K562 (cell line): Measurements from ENCODE around the gene PUS7. TPM values are rescaled to one million over a fixed set of nuclear protein-coding genes. Genes with fewer than 3 reads are reported as not detected.

Experiments
- ELF1 ChIP-seq: fragments of 200-800 bp; sonication (Bioruptor generic); IDR thresholded peaks from 2 replicates; pipeline ENCODE4 v1.6.1; 2016; ENCODE audit warnings: missing genetic modification characterization, missing compliant biosample characterization
- ETV1 ChIP-seq: fragments of 450-650 bp; conservative IDR thresholded peaks from 2 replicates; pipeline ENCODE4 v1.6.1; 2016; ENCODE audit warnings: missing genetic modification characterization, control low read depth, low read depth, missing compliant biosample characterization
- GATAD2B ChIP-seq: fragments of 450-650 bp; IDR thresholded peaks from 2 replicates; pipeline ENCODE4 v1.6.1; 2017; ENCODE audit warnings: mild to moderate bottlenecking, borderline replicate concordance
- HDAC6 ChIP-seq: IDR thresholded peaks from 2 replicates; pipeline ENCODE4 v1.6.1; 2012; ENCODE audit warnings: low read depth, mild to moderate bottlenecking, control low read depth, inconsistent platforms, low read length, moderate library complexity
- NCOA1 ChIP-seq: fragments of 450-650 bp; IDR thresholded peaks from 2 replicates; pipeline ENCODE4 v1.6.1; 2016; ENCODE audit warnings: low read depth
- NR1H2 ChIP-seq: sonication (generic); formaldehyde crosslinking; IDR thresholded peaks from 2 replicates; pipeline ENCODE4 v1.4.0; 2020; ENCODE audit warnings: mild to moderate bottlenecking, missing genetic modification reagents
- POLR2G ChIP-seq: fragments of 200-400 bp; formaldehyde crosslinking; IDR thresholded peaks from 2 replicates; pipeline ENCODE4 v1.6.1; 2017; ENCODE audit warnings: low read depth, mild to moderate bottlenecking, antibody characterized with exemption, low read length, moderate library complexity
- SREBF2 ChIP-seq: sonication (generic); formaldehyde crosslinking; IDR thresholded peaks from 2 replicates; pipeline ENCODE4 v1.4.0; 2020; ENCODE audit warnings: mild to moderate bottlenecking, missing genetic modification reagents
- STAG1 ChIP-seq: sonication (generic); formaldehyde crosslinking; IDR thresholded peaks from 2 replicates; pipeline ENCODE4 v1.5.0; 2020; ENCODE audit warnings: missing genetic modification reagents, borderline replicate concordance
- polyA plus RNA-seq, 8 experiments: library from polyadenylated mRNA; depleted of rRNA in 4 of 8; stranded (reverse) in 5 of 8; unstranded in 3 of 8; fragments of >200 nt; fragmentation: Nextera tagmentation in 2 of 8; fragmentation: Illumina TruSeq in 1 of 8; extraction: Ambion mirVana in 2 of 8; extraction: Trizol in 1 of 8; gene quantifications; 2 replicates each; pipeline versions ENCODE4 v1.2.1 to v1.2.3, GENCODE V29; 2011 to 2014; ENCODE audit warnings: inconsistent platforms in 1 of 8, missing spikeins in 1 of 8
- total RNA-seq, 7 experiments: library from RNA; depleted of rRNA in 6 of 7; stranded (reverse); fragments of >200 nt in 6 of 7; fragmentation: Illumina TruSeq in 2 of 7; extraction: Trizol in 2 of 7; gene quantifications; 2 replicates each; pipeline versions ENCODE4 v1.2.1 to v1.2.3, GENCODE V29; 2011 to 2021; ENCODE audit warnings: low replicate concordance in 1 of 7
- TF ChIP-seq, protein P1 (sequence below): fragments of 450-650 bp; IDR thresholded peaks from 2 replicates; pipeline ENCODE4 v1.6.1; 2018; ENCODE audit not compliant: partially characterized antibody
- TF ChIP-seq, protein P2 (sequence below), 2 experiments: fragments of 450-650 bp; formaldehyde crosslinking in 1 of 2; IDR thresholded peaks; 2 replicates each; pipeline versions ENCODE4 v1.4.0 to v1.6.1; 2014 to 2020; ENCODE audit warnings: mild to moderate bottlenecking in 2 of 2, borderline replicate concordance in 1 of 2, low read depth in 1 of 2
- TF ChIP-seq, protein P3 (sequence below): sonication (generic); formaldehyde crosslinking; IDR thresholded peaks from 2 replicates; pipeline ENCODE4 v1.5.0; 2020; ENCODE audit warnings: missing genetic modification reagents

Gene PUS7
- total and polyA plus RNA-seq, 9 of the 15 experiments (the other 6 are each of a cell fraction or from before 2014, with no cell fraction given) = 15.1 to 95.6 (median 63.2) TPM

DNA sequence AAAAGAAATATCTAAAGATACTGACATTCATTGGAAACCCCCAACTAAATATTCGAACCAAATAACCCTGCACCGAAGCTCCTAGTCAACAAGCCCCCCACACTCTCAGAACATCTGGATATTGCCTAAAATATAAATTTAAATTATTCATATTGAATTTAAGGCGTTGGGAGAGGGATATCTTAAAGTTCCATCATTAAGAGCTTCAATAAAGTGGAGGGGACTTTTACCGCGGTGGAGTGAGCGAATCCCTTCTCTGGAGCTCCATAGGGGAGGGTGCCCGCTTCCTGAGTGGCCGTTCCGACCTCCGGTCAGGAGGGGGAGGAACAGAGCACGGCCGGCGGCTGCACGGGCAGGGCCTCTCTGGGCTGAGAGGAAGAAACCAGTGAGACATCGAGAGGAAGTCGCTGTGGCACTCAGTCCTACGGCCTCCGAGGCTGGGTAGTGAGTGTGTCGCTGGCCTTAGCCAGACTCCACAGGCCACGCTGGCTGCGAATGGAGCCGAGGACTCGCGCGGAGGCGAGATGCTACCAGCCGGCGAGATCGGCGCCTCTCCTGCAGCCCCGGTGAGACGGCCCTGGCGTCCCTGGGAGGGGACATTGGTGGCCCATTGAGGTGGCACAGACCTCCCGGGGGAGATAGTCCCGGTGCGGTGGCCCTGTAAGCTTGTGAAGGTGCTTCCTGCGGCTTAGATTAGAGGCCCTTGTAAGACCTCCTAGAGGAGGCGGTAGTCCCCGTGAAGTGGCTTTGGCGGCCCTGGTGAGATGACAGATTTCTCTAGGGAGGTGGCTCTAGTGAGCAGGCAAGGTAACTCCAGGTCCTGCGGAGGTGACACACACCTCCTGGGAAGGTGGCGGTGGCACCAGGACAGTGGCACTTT is 10.0 kb upstream of the PUS7 start, which contains the start of gene RINT1 (continued):
- TF ChIP-seq, protein P1, sequence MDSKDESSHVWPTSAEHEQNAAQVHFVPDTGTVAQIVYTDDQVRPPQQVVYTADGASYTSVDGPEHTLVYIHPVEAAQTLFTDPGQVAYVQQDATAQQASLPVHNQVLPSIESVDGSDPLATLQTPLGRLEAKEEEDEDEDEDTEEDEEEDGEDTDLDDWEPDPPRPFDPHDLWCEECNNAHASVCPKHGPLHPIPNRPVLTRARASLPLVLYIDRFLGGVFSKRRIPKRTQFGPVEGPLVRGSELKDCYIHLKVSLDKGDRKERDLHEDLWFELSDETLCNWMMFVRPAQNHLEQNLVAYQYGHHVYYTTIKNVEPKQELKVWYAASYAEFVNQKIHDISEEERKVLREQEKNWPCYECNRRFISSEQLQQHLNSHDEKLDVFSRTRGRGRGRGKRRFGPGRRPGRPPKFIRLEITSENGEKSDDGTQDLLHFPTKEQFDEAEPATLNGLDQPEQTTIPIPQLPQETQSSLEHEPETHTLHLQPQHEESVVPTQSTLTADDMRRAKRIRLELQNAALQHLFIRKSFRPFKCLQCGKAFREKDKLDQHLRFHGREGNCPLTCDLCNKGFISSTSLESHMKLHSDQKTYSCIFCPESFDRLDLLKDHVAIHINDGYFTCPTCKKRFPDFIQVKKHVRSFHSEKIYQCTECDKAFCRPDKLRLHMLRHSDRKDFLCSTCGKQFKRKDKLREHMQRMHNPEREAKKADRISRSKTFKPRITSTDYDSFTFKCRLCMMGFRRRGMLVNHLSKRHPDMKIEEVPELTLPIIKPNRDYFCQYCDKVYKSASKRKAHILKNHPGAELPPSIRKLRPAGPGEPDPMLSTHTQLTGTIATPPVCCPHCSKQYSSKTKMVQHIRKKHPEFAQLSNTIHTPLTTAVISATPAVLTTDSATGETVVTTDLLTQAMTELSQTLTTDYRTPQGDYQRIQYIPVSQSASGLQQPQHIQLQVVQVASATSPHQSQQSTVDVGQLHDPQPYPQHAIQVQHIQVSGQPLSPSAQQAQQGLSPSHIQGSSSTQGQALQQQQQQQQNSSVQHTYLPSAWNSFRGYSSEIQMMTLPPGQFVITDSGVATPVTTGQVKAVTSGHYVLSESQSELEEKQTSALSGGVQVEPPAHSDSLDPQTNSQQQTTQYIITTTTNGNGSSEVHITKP = peak; percentile 59
- TF ChIP-seq, protein P2, sequence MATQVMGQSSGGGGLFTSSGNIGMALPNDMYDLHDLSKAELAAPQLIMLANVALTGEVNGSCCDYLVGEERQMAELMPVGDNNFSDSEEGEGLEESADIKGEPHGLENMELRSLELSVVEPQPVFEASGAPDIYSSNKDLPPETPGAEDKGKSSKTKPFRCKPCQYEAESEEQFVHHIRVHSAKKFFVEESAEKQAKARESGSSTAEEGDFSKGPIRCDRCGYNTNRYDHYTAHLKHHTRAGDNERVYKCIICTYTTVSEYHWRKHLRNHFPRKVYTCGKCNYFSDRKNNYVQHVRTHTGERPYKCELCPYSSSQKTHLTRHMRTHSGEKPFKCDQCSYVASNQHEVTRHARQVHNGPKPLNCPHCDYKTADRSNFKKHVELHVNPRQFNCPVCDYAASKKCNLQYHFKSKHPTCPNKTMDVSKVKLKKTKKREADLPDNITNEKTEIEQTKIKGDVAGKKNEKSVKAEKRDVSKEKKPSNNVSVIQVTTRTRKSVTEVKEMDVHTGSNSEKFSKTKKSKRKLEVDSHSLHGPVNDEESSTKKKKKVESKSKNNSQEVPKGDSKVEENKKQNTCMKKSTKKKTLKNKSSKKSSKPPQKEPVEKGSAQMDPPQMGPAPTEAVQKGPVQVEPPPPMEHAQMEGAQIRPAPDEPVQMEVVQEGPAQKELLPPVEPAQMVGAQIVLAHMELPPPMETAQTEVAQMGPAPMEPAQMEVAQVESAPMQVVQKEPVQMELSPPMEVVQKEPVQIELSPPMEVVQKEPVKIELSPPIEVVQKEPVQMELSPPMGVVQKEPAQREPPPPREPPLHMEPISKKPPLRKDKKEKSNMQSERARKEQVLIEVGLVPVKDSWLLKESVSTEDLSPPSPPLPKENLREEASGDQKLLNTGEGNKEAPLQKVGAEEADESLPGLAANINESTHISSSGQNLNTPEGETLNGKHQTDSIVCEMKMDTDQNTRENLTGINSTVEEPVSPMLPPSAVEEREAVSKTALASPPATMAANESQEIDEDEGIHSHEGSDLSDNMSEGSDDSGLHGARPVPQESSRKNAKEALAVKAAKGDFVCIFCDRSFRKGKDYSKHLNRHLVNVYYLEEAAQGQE (IDR thresholded peaks at IDR 0.05; ENCODE audit: borderline replicate concordance) = peak; percentile 38
- TF ChIP-seq, protein P2 (CRISPR knock-in tag; IDR thresholded peaks at IDR 0.05; ENCODE audit: low read depth) = peak; percentile 79
- TF ChIP-seq POLR2G (peak; percentile 100), NR1H2 (peak; percentile 97; the same call in 1 of the 2 replicates), NCOA1 (peak; percentile 72; the same call in 1 of the 2 replicates), STAG1 (CRISPR knock-in tag) (no peak), ELF1 (peak; percentile 89), HDAC6 (peak; percentile 88; the same call in 1 of the 2 replicates), GATAD2B (peak; percentile 90), SREBF2 (CRISPR knock-in tag) (peak; percentile 65; the same call in 1 of the 2 replicates), ETV1 (tag) (peak; percentile 95)
- TF ChIP-seq, protein P3, sequence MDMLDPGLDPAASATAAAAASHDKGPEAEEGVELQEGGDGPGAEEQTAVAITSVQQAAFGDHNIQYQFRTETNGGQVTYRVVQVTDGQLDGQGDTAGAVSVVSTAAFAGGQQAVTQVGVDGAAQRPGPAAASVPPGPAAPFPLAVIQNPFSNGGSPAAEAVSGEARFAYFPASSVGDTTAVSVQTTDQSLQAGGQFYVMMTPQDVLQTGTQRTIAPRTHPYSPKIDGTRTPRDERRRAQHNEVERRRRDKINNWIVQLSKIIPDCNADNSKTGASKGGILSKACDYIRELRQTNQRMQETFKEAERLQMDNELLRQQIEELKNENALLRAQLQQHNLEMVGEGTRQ (CRISPR knock-in tag) = no peak; the same call in 1 of the 2 replicates
